Head of caudate nucleus (tissue), 42 donors: Measurements from ENCODE around the gene SMCO1.
"Not testable (repeated sequence)": the region's sequence is repeated elsewhere in the genome, so short reads cannot be mapped to it uniquely, and the experiment has no call there.

ENCODE experiments used
- DNase-seq, 42 donors: peaks; one replicate each; pipeline versions ENCODE4 v3.0.0 to v3.0.0-alpha.2; 2020 to 2021; ENCODE audit warnings: mixed read lengths in 7 of 42
- intact Hi-C: fragments of 100-400 bp; cut with DNase I; formaldehyde crosslinking; loops from one replicate; pipeline ENCODE4 v1.15.0; 2022

Gene SMCO1

GRCh38 chr3:196525141-196525540, 10.0 kb upstream of the SMCO1 start:
- intact Hi-C loops: no loop called here
- DNase-seq: no peak

- intact Hi-C loops: no loop called here
Measured at GRCh38 chr3:196524527-196524926, 9.4 kb upstream of the SMCO1 start.

DNA sequence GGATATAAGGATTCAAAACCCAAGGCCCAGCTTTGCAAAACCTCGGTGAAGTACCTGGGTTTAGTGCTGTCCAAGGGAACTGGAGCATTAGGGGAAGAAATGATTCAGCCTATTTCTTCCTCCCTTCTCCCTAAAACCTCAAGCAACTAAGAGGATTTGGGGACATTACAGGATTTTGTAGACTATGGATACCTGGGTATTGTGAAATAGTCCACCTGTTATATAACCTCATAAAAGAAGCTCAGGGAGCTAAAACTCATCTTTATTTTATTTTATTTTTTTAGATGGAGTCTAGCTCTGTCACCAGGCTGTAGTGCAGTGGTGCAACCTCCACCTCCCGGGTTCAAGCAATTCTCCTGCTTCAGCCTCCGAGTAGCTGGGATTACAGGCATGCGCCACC, 8.7 kb upstream of the SMCO1 start:
- no peak for DNase-seq

More at GRCh38 chr3:196524527-196524926, 9.4 kb upstream of the SMCO1 start:
- DNase-seq: no peak

GRCh38 chr3:196521291-196521690, 6.1 kb upstream of the SMCO1 start:
- intact Hi-C loops, DNase-seq: not testable (repeated sequence)

More for the DNA sequence above, 8.7 kb upstream of the SMCO1 start:
- intact Hi-C loops: no loop called here

- DNase-seq: peak in 1 of 42 donors; percentile 8
- intact Hi-C loops: no loop called here
Measured at GRCh38 chr3:196519718-196520082, 4.6 kb upstream of the SMCO1 start.

DNA sequence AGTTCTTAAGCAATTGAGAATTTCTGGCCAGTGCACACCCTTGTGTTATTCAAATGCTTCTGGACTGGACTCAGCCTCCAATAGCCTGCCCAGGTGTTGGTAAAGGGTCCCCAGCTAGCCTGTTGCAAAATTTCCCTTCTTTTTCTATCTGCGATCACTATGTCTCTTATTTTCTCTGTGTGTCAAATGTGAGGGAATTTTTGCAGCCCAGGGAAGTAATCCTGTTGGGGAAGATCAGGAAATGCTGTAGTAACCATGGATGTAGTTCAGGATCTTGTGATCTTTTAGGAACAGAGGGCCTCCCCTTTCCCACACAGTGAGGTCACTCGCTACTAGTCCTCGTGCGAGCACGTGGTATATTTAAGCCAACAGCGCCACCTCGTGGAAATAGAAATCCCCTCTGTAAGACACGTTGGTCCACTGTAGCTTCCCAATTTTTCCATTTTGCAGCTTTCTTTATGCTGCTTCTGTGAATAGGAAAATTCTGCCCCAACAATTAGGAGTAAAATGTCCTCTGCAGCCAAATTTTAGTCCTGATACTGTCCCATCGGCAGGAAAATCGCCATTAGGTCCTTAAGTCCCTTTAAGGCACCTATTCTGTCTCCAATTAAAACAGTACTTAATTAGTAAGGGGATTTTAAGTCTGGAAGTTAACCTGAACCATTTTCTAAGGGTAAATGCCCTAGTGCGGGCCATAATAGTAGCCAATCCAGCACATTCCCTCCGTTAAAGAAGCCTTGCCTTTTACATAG, 4.0 kb upstream of the SMCO1 start:
- intact Hi-C loops: no loop called here
- peak in 21 of 42 donors; percentile 17 to 84 (median 42) for DNase-seq

GRCh38 chr3:196517919-196518318, 2.8 kb upstream of the SMCO1 start:
- DNase-seq: no peak
- intact Hi-C loops: no loop called here

- DNase-seq: no peak
- intact Hi-C loops: no loop called here
Measured at GRCh38 chr3:196517162-196517800, 2.1 kb upstream of the SMCO1 start.

GRCh38 chr3:196514350-196514716, 813 bp downstream of the SMCO1 start:
- intact Hi-C loops: no loop called here
- no peak for DNase-seq

- DNase-seq: no peak
- intact Hi-C loops: no loop called here
Measured at GRCh38 chr3:196513697-196514349, 1.3 kb downstream of the SMCO1 start.

DNA sequence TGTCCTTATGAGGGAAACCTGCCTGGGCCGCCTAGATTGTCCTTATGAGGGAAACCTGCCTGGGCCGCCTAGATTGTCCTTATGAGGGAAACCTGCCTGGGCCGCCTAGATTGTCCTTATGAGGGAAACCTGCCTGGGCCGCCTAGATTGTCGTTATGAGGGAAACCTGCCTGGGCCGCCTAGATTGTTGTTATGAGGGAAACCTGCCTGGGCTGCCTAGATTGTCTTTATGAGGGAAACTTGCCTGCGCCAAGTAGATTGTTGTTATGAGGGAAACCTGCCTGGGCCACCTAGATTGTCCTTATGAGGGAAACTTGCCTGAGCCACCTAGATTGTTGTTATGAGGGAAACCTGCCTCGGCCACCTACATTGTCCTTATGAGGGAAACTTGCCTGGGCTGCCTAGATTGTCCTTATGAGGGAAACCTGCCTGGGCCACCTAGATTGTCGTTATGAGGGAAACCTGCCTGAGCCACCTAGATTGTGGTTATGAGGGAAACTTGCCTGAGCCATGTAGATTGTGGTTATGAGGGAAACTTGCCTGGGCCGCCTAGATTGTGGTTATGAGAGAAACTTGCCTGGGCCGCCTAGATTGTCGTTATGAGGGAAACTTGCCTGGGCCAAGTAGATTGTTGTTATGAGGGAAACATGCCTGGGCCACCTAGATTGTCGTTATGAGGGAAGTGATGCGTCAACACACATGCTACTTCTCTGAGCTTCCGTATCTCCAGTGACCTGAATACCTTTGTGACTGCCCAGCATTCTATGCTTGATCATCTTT, 3.3 kb downstream of the SMCO1 start:
- DNase-seq, intact Hi-C loops: not testable (repeated sequence)

GRCh38 chr3:196511108-196511507, 4.0 kb downstream of the SMCO1 start:
- DNase-seq, intact Hi-C loops: not testable (repeated sequence)

DNA sequence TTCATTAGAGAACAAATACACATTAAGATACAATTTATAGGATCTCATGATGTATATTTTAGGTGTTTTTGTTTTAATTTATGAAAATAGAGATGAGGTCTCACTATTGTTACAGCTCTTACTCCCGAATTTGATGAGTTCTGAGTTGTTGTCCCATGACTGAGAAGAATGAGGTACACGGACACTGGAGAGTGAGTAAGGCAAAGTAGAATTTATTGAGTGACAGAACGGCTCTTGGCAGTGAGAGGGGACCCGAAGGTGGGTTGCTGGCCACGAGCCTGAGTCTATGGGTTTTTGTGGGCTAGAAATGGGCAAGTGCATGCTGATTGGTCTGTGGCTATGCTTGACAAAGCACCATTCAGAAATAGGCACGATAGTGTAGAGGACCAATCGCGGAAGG, 8.5 kb downstream of the SMCO1 start:
- intact Hi-C loops: loop anchor here (10.0 kb wide), 1 partner anchor 252 kb away; no protein-coding TSS in a partner anchor
- no peak for DNase-seq

DNA sequence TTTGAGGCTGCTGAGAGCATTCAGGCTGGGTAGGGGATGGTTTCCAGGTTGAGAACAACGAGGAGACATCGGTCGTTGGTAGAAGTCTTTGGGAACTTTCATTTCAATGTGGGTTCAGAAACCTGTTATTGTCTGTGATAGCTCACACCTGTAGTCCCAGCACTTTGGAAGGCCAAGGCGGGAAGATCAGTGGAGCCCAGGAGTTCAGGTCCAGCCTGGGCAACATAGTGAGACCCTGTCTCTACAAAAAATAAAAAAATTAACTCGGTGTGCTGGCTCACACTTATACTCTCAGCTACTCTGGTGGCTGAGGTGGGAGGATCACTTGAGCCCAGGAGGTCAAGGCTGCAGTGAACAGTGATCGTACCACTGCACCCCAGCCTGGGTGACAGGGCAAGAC, 10.6 kb downstream of the SMCO1 start:
- intact Hi-C loops: loop anchor here (5.0 to 10.0 kb wide), 3 partner anchors 72 to 250 kb away; partner anchors contain the start of genes DYNLT2B and UBXN7
- no peak for DNase-seq

DNA sequence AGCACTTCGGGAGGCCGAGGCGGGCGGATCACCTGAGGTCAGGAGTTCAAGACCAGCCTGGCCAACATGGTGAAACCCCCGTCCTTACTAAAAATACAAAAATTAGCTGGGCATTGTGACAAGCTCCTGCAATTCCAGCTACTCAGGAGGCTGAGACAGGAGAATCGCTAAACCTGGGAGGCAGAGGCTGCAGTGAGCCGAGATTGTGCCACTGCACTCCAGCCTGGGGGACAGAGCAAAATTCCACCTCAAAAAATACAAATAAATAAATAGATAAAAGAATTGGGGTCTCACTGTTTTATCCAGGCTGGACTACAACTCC, 11.1 kb downstream of the SMCO1 start:
- intact Hi-C loops: loop anchor here (5.0 to 10.0 kb wide), 3 partner anchors 72 to 249 kb away; partner anchors contain the start of genes DYNLT2B and UBXN7
- not testable (repeated sequence) for DNase-seq

DNA sequence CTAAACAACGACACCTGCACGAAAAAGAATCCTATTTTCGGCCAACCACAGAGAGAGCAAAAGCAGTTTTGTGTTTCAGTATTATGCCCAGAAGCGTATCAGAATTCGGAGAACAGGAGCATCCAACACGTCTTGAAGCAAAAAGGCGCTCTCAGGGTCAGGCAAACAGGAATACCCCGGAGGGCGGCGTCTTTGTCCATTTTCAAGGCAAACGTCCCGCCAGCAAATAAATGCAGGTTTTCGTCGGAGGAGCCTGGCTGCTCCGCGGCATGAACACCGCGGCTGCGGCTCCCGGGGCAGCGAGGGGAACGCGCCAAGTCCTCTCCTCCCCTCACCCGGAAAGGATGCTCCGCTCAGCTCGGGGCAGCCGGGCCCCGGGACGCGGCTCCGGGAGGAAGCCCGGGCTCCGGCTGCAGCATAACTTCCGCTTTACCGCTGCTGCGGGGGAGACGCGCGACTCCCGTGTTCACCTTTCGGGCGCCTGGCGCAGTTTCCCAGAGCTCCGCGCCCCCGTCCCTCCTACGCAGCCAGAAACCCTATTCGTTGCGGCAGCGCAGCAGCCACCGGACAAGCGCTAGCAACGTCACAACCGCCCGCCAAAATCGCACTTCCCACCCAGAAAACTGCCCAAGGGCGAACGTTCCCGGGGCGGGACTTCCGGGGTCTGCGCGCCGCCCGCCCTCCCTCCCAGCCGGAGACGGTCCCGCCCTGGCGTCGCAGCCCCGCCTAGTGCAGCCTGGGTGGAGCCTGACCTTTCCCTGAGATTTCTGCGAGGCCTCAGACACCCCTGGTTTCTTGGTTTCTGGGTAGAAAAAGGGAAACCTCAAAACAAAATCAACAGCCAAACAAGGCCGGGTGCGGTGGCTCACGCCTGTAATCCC, 11.7 kb downstream of the SMCO1 start, which contains the start of gene RNF168:
RNF168 (minus strand) TSS at position 573 of the 881 bp plus-strand sequence. CDS start 595 bp downstream, outside the sequence.
- intact Hi-C loops: loop anchor here (5.0 to 10.0 kb wide), 3 partner anchors 71 to 249 kb away; partner anchors contain the start of genes DYNLT2B and UBXN7
- DNase-seq: peak; percentile 88 to 97 (median 94)

DNA sequence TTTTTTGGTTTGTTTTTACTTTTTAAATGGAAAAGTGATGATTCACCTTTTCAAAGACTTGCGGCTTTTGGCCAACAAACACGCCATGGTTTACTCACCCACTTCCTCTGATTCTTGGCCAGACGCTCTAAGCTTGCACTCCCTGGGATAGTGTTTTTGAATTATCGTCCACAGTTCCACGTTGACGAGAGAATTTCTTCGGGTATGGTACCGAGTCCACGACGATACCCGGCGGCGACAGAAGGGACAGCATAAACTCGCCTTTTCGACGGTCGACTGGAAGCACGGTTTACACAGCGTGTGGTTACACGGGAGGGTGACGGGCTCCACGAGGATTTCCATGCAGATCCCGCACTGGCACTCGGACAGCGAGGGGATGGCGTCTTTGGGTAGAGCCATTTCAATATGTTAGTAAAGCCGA, 12.4 kb downstream of the SMCO1 start:
- DNase-seq: peak in 38 of 42 donors; percentile 13 to 66 (median 37)
- intact Hi-C loops: loop anchor here (5.0 to 10.0 kb wide), 3 partner anchors 70 to 248 kb away; partner anchors contain the start of genes DYNLT2B and UBXN7
